ENCODE data around the gene ABHD17B.

GRCh38 chr9:71929223-71929622, 18.2 kb upstream of the ABHD17B start:
- no peak for TF ChIP-seq YY1 (IDR thresholded peaks at IDR 0.05)
- TF ChIP-seq REST (IDR thresholded peaks at IDR 0.05): no peak
- TF ChIP-seq CTCF (IDR thresholded peaks at IDR 0.05; ENCODE audit: low read depth, low read length, missing input control): no peak
- TF ChIP-seq ZBTB33 (IDR thresholded peaks at IDR 0.05): no peak
- TF ChIP-seq RAD21 (IDR thresholded peaks at IDR 0.05): no peak
